DMS53 (cell line): ENCODE measurements around the gene TRIP12.
"Not testable (repeated sequence)": the region's sequence is repeated elsewhere in the genome, so short reads cannot be mapped to it uniquely, and the experiment has no call there.

Experiments
- DNase-seq: peaks from one replicate; lab custom pipeline; 2025; lab: John Stamatoyannopoulos, UW

The TRIP12 gene

DNA sequence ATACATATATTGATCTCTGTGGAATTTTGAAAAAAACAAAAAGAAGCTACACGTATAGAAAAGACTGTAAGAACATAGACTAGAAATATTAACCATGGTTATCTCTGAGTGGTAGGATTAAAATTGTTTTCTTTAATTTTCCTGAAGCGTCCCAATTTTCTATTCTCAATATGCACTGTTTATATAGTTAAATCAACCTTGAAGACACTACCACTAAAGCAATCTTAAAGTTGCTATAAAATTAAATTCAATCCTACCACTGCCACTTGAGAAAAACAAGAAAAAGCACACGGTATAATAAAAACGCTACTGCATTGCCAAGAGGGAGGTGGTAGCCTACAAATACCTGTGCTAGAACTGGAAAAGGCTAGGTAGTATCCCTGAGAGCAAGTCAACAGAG lies 47.2 kb downstream of the TRIP12 start:
- no peak for DNase-seq

DNA sequence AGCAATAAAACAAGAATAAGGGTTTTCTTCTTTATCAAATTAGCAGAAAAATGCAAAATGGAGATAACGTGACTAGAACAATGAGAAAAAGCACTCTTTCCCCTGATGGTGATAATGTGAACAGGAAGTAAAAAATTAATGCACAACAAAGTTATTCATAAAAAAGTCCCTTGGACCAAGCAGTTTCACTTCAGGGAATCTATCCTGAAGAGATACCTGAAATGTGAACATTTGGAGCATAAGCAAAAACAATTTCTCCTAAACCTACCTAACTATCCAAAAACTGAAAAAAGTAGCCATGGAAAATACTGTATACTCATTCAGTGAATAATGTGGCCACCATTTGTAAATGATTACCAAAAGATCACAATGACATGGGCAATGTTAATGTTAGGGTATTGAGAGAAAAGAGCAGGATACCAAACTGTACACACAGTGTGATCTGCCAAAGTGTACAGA lies 48.7 kb downstream of the TRIP12 start:
- no peak for DNase-seq

DNA sequence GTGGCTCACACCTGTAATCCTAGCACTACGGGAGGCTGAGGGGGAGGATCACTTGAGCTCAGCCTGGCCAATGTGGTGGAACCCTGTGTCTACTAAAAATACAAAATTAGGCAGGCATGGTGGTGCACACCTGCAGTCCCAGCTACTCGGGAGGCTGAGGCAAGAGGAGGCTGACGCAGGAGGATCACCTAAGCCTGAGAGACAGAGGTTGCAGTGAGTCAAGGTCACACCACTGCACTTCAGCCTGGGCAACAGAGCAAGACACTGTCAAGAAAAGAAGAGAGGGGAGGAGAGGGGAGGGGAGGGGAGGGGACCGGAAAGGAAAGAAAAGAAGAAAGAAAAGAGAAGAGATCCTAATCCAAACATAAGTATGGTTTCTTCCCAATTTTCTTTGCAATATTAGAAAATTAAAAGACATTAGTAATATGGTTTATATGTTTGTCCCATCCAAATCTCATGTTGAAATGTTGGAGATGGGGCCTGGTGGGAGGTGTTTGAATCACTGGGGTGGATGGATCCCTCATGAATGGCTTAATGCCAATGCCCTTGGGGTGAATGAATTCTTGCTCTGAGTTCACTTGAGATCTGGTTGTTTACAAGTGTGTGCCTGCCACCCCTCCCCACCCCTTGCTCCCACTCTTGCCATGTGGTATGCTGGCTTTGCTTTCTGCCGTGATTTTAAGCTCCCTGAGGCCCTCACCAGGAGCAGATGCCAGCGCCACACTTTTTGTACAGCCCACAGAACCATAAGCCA lies 50.7 kb downstream of the TRIP12 start:
- DNase-seq = no peak

DNA sequence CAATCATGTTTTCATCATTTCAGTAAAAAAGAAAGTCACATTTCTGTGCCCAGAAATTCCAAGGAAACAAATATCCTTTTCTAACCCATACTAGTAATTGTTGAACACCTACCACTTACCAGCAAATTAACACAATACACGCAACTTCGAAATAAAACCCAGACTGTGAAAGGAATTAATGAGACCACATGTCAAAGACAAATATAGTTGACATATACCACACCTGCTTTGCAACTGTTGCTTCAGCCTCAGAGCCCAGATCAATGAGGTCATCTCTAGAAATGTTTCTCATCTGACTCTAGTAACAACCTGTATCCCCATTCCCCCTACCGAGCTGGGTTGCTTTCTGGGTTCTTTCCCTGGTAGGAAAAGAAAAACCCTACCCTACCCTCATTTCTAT lies 52.6 kb downstream of the TRIP12 start:
- no peak for DNase-seq

DNA sequence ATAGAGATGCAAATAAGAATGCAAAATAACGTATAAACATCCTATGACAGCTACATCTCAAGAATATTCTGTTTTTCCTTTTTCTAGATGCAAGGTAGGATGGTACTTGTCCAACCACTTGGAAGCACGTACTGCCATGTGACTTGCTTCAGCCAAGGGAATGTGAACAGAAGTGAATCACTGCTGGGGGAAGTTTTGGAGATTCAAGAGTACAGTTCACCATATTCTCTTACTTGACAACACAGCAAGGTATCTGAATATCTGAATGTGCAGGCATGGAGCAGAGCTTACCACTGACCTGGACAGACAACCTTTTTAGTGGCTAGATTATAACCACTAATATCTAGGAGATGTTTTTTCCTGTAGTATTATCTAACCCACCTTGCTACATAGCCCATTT lies 53.0 kb downstream of the TRIP12 start:
- no peak for DNase-seq

DNA sequence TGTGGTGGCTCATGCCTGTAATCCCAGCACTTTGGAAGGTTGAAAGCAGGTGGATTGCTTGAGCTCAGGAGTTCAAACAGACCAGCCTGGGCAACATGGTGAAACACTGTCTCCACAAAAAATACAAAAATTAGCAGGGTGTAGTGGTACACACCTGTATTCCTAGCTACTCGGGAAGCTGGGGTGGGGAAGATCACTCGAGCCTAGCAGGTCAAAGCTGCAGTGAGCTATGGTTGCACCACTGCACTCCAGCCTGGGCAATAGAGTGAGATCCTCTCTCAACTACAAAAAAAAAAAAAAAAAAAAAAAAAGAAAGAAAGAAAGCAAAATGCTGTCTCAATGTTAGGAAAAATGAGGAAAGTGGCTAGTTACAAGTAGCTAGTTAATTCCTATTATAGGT lies 56.8 kb downstream of the TRIP12 start:
- DNase-seq = no peak

DNA sequence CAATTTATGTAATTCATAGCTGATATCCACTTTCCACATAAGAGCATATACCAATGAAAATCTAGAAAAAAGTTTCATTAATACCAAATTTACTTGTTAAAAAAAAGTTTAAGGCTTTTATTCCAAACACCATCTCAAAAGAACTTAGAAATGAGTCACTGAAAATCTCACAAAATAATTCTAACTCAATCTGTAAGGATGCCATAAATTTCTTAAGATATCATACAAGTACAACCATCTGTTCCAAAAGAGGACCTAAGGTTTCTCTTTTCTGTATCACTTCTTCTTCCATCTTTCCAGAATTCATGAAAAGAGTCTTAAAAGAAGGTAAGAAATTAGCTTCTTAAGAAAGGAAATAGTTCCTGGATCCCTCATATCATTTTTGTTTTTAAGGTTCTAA lies 60.4 kb downstream of the TRIP12 start:
- no peak for DNase-seq

DNA sequence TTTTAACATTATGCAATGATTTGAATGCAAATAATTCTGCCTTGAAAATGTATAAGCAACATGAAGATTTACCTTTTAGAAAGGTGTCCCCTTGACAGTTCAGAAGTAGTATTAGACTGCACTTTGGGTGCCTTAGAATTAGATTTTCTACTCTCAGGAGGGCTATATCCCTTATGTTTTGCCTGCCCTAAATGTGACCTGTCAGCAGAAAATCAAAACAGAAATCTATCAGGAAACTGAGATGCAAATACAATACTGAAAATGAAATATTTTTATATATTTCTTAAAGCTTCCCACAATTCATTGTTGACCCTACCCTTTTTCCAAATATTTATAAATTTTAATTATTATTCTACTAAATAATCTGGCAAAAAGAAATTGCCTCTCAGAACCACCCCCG lies 61.5 kb downstream of the TRIP12 start:
- no peak for DNase-seq

DNA sequence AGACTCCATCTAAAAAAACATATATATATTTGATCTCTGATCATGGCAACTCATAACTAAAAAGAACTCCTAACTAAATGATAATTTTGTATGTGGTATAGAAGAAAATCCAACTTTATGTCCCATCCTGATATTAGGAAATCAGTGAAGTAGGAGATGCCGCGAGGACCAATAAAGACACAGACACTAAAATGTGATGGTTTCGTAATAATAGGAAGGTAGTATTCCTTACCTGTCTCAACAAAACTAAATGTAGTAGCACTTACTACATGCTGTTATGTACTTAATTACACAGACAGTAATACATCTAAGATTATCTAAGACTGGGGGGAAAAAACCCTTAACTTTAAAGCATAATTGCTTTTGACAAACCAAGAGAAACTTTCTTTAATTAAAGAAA lies 63.5 kb downstream of the TRIP12 start:
- DNase-seq = no peak

DNA sequence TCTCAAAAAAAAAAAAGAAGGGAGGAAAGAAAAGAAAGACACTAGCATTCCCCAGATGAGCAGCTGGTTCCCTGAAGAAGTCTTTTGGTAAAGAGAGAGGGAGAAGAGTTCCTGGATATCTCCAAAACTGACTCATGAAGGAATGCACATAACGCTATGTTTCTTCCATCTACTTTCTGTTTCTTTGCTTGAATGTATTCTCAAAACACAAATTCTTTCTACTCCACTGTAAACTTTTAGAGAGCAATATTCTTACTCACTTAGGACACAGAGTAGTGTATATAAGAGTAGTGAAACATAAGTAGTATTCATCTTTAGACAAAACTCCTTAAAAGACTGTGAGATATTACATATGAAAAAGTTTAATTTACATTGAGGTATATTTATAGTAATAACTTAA lies 64.2 kb downstream of the TRIP12 start:
- DNase-seq = no peak

DNA sequence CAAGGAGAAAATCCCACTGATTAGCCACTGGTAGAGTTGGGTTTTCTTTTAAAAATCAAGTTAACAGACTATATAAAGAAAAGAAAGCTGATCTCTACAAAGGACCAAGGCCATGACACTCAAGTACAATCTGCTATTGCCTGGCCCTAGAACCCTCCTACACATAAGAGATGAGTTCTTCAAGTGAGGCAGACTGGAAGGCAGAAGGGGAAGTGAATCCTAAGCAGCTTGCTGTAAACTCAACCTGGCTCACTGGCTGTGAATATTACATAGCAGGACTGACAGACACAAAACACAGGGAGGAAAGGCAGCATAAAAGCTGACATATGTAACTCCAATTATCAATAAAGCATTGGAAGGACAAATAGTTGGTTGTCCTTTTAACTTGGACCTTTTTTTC lies 65.4 kb downstream of the TRIP12 start:
- no peak for DNase-seq

DNA sequence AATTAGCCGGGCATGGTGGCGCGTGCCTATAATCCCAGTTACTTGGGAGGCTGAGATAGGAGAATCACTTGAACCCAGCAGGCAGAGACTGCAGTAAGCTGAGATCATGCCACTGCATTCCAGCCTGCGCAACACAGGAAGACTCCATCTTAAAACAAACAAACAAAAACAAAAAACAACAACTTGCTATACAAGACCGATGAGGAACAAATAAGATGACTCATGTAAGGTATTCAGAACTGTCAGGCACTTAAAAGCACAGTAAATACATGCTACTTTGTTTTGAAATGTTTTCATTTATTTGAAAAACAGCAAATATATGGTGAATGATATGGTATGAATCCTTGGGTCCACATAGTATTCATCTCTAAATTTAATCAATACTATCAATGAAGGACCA lies 66.7 kb downstream of the TRIP12 start:
- peak; percentile 41 for DNase-seq

DNA sequence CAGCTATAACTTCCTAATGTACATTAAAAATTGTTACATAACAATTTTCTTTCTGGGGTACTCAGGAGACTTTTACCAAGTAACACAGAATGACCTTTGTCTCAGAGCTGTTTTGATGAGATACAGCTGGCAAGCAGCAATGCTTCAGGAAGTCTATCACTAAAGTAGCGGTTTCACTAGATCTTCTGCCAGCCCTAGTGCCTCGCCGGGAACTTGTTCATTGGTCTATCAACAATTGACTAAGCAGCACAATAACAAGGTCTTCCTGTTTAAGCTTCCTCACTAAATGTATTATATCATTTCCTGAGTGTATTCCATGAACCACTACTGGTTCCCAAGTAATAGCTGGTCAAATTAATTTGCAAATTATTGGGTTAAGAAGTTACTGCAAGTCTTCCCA lies 69.2 kb downstream of the TRIP12 start:
- no peak for DNase-seq

DNA sequence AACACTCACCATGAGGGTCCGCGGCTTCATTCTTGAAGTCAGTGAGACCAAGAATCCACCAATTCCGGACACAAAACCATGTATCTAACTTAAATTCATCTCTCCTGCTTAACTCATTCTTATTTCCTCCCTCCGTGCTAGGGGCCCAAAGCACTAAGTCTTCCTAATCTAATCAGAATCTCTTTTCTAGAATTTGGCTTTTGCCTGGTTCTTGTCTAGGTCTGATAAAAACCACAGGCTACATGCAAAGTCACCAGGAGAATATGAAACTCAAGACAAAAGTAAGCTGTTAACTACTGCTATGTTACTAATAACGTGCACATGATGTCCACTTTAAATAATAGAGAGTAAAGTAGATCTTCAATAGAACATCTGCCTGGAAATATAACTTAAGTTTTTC lies 69.9 kb downstream of the TRIP12 start:
- DNase-seq = no peak

DNA sequence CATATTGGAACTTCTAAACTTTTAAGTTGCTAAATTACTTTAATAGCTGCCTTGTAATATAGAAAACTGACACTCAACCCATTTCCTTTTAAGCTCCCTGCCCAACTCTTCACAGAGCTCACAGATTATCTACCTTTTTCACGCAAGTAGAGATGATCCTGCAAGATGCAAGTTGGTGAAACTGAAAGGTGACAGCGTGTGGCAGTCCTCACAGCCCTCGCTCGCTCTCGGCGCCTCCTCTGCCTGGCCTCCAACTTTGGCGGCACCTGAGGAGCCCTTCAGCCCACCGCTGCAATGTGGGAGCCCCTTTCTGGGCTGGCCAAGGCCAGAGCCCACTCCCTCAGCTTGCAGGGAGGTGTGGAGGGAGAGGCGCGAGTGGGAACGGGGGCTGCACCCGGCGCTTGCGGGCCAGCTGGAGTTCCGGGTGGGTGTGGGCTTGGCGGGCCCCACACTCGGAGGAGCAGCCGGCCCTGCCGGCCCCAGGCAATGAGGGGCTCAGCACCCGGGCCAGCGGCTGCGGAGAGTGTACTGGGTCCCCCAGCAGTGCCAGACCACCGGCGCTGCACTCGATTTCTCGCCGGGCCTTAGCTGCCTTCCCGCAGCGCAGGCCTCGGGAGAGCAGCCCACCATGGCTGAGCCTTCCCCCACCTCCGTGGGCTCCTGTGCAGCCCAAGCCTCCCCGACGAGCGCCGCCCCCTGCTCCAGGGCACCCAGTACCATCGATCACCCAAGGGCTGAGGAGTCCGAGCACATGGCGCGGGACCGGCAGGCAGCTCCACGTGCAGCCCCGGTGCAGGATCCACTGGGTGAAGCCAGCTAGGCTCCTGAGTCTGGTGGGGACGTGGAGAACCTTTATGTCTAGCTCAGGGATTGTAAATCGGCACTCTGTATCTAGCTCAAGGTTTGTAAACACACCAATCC lies 71.2 kb downstream of the TRIP12 start:
- DNase-seq = not testable (repeated sequence)

DNA sequence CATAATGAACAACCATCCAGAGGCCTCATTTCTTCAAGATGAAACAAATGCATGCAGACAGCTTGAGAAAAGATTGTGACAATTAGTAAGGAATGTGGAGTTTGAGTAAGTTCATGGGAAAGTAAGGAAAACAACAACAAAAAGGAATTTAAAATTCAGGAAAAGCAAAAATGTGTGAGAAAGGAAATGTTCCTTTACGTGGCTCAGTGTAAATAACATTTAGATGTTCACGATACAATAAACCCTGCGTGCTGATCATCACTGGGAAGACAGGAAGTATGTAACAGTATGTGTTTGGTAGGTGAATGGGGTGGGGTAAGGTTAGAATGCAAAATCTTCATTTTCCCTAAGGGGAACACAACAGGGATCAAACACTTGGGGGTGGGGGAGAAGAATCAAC lies 72.7 kb downstream of the TRIP12 start:
- DNase-seq = no peak

DNA sequence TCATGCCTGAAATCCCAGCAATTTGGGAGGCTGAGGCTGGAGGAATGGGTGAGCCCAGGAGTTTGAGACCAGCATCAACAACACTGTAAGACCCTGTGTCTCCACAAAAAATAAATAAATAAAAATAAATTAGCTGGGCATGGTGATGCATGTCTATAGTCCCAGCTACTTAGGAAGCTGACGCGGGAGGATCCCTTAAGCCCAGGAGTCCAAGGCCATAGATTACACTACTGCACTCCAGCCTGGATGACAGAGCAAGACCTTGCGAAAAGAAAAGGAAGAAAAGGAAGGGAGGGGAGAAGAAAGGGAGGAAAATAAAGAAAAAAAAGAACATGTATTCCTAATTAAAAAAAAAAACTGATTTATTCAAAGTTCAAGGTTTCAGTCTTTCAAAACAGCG lies 78.2 kb downstream of the TRIP12 start:
- DNase-seq = no peak

DNA sequence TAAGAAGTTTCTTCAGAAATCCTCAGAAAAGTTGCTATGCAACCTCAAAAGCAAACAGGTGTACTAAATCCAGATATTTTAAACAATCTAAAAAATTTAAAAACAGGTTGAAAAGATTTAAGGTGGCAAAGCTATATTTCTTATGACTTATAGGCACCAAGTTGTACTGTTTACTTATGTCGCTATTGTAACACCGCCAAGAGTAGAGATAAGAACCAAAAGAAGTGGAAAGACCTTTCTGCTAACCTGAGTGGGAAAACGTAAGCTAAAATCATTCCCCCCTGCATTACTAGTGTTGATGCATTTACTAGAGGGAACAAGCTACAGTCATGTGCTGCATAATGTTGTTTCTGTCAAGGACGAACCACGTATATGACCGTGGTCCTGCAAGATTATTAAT lies 83.1 kb downstream of the TRIP12 start:
- no peak for DNase-seq

DNA sequence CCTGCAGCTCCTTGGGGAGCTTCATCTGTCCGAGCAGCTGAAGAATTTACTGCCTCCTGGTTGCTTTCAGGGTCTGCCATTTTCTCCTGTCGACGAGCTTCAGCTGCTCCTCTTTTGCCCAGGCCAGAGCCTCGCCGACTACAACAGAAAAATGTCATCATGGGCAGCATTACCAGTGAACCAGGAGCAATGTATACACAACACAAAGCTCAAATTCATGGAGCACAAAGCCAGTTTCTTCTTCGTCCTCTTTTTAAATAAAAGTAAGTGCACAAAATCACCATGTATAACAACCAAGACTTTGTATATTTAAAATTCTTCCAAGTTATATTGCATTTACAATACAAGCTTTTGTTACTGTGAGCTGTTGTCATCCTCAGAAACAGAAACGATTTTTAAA lies 85.0 kb downstream of the TRIP12 start:
- no peak for DNase-seq

DNA sequence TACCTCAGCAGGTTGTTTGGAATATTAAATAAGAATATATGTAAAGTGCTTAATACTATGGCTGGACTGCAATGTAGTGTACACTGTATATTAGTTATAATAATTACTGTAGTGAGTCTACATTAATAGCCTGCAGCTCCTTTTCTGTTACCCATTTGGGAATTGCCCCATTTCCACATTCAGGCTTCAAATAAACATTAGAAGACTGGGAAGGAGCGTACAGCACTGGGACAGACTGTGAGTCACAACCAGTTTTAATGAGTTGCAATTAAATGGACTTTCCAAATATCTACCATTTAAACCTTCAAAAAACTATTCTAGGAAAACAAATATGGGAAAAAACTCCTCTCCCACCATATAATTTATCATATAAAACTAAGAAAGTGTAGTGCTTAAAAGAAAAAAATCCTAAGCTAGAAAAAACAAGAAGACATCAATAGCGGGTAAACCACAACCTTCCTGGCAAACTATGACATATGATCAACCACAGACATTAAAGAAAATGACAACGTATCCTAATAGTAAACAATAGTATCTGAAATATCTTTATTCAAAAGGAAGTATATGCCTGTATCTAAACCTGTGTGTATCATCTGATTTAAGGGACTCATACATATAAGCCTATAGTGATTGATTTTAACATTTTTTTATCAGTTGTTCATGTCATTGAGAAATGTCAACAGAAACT lies 86.1 kb downstream of the TRIP12 start:
- DNase-seq = no peak

DNA sequence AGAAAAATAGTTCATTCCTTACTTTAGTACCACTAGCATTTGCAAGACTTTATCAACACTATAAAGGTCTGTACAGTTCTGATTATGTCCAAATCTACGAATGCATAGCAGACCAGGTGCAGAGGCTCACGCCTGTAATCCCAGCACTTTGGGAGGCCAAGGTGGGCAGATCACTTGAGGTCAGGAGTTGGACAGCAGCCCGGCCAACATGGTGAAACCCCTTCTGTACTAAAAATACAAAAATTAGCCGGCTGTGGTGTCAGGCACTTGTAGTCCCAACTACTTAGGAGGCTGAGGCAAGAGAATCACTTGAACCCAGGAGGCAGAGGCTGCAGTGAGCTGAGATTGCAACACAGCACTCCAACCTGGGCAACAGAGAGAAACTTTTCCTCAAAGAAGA lies 87.4 kb downstream of the TRIP12 start:
- DNase-seq = not testable (repeated sequence)

DNA sequence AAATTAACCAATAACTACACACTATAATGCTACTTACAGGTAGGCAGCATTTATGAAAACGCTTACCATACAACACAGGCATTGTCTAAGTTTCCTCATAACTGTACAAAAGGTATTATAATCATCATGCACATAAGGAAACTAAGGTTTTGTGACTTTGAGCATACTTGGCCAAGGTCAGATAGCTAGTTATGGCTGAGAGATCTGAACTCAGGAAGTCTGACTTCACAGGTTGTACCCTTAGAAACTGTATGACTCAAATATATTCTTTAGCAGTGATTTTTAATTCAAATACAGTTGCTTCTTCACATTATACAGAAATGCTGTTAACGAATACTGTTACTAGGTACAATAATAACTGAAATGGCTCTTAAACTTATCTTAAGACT lies 89.3 kb downstream of the TRIP12 start:
- no peak for DNase-seq
